Brain microvascular endothelial cell (primary cell): ENCODE results near the gene RNF123.
"Not testable (repeated sequence)": the region's sequence is repeated elsewhere in the genome, so short reads cannot be mapped to it uniquely, and the experiment has no call there.

Experiments used
- DNase-seq: peaks from one replicate; pipeline ENCODE4 v3.0.0-alpha.2; 2020
- H3K27ac ChIP-seq: fragments of 250-450 bp; sonication (Bioruptor Pico); 2 replicates; pipeline ENCODE4 v1.5.1; 2020; ENCODE audit warnings: mild to moderate bottlenecking, moderate library complexity
- H3K27me3 ChIP-seq: fragments of 250-450 bp; sonication (Bioruptor Pico); replicated peaks from 2 replicates; pipeline ENCODE4 v1.5.1; 2020; ENCODE audit warnings: mild to moderate bottlenecking
- H3K36me3 ChIP-seq: fragments of 250-450 bp; sonication (Bioruptor Pico); replicated peaks from 2 replicates; pipeline ENCODE4 v1.5.1; 2020; ENCODE audit warnings: mild to moderate bottlenecking
- H3K4me3 ChIP-seq: 2 replicates; pipeline ENCODE4 v1.5.1; 2011; ENCODE audit warnings: low read depth, mild to moderate bottlenecking, control low read depth, low read length, moderate library complexity
- CTCF ChIP-seq: IDR thresholded peaks from 2 replicates; pipeline ENCODE4 v1.5.1; 2011; ENCODE audit warnings: low read depth, mild to moderate bottlenecking, moderate library complexity, low read length, control low read depth, inconsistent platforms; ENCODE audit errors: missing control alignments
- in situ Hi-C: cut with HindIII; loops from 2 replicates; pipeline ENCODE4 v1.10.0; 2017; ENCODE audit warnings: low sequenced_read_pairs, low pct_ligation_motif_present

RNF123 gene

GRCh38 chr3:49674497-49674983, 14.8 kb upstream of the RNF123 start:
- H3K4me3 ChIP-seq = peak overlapping the region; percentile 76
- H3K27ac ChIP-seq = peak overlapping the region; percentile 75
- H3K36me3 ChIP-seq = peaks cover 29% of the 10 kb centered on the region
- DNase-seq = no peak
- in situ Hi-C loops = loop anchor here (25.0 kb wide), 1 partner anchor 112 kb away; the partner anchor contains the start of gene BSN
- H3K27me3 ChIP-seq = no peaks in the 10 kb centered on the region
- no peak for TF ChIP-seq CTCF

GRCh38 chr3:49675912-49676311, 13.4 kb upstream of the RNF123 start:
- Histone ChIP-seq H3K27me3 (no peaks in the 10 kb centered on the region), H3K27ac (no peak overlapping the region), H3K4me3 (no peak overlapping the region), H3K36me3 (peaks cover 39% of the 10 kb centered on the region)
- no peak for TF ChIP-seq CTCF
- in situ Hi-C loops = no loop called here
- no peak for DNase-seq

- Histone ChIP-seq H3K4me3 (no peak overlapping the region), H3K27ac (no peak overlapping the region), H3K27me3 (no peaks in the 10 kb centered on the region), H3K36me3 (peaks cover 66% of the 10 kb centered on the region)
- no peak for DNase-seq
- TF ChIP-seq CTCF = no peak
- in situ Hi-C loops = no loop called here
Measured at GRCh38 chr3:49680493-49681231, 8.7 kb upstream of the RNF123 start.

GRCh38 chr3:49681232-49681522, 8.2 kb upstream of the RNF123 start:
- H3K27me3 ChIP-seq = no peaks in the 10 kb centered on the region
- no peak for DNase-seq
- no peak overlapping the region for H3K27ac ChIP-seq
- in situ Hi-C loops = no loop called here
- H3K4me3 ChIP-seq = no peak overlapping the region
- no peak for TF ChIP-seq CTCF
- H3K36me3 ChIP-seq = peaks cover 66% of the 10 kb centered on the region

- H3K27me3 ChIP-seq = no peaks in the 10 kb centered on the region
- no peak for DNase-seq
- peaks cover 64% of the 10 kb centered on the region for H3K36me3 ChIP-seq
- in situ Hi-C loops = no loop called here
- no peak overlapping the region for H3K27ac ChIP-seq
- H3K4me3 ChIP-seq = no peak overlapping the region
- no peak for TF ChIP-seq CTCF
Measured at GRCh38 chr3:49681543-49681942, 7.8 kb upstream of the RNF123 start.

- H3K36me3 ChIP-seq = peaks cover 51% of the 10 kb centered on the region
- H3K4me3 ChIP-seq = no peak overlapping the region
Measured at GRCh38 chr3:49683162-49683561, 6.2 kb upstream of the RNF123 start.

GRCh38 chr3:49684453-49684852, 4.9 kb upstream of the RNF123 start:
- H3K36me3 ChIP-seq = peaks cover 39% of the 10 kb centered on the region
- in situ Hi-C loops, H3K4me3 ChIP-seq, H3K27me3 ChIP-seq, DNase-seq, H3K27ac ChIP-seq: not testable (repeated sequence)

More at GRCh38 chr3:49683162-49683561, 6.2 kb upstream of the RNF123 start:
- no peaks in the 10 kb centered on the region for H3K27me3 ChIP-seq
- H3K27ac ChIP-seq = no peak overlapping the region
- in situ Hi-C loops = no loop called here
- no peak for DNase-seq
- no peak for TF ChIP-seq CTCF

GRCh38 chr3:49685103-49685502, 4.3 kb upstream of the RNF123 start:
- peaks cover 32% of the 10 kb centered on the region for H3K36me3 ChIP-seq
- not testable (repeated sequence) for H3K27ac ChIP-seq, H3K27me3 ChIP-seq

More at GRCh38 chr3:49685103-49685502, 4.3 kb upstream of the RNF123 start:
- DNase-seq, in situ Hi-C loops, H3K4me3 ChIP-seq: not testable (repeated sequence)
